ENCODE results near the gene TPRG1.
A peak's percentile ranks its signal among the peaks of the same experiment; 100 is the strongest.

The TPRG1 gene

DNA sequence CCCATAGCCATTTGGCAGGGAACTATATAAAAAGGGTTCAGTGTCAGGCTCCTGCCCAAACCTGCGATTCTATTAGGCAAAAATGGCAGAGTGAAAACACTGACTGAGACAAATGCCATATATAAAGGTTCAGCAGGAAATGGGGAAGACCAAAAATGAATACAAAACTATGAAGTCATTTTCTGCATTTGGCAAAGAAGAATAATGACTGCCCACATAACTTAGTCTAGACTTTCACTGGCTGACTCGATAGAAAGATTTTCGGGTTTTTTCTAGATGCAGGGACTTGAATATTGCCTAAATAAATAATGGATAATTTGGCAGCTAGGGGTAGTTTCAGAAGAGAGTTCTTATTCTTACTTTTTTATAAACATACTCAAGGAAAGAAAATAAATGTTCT lies 178.0 kb downstream of the TPRG1 start:
- DNase-seq (ENCODE audit: low read depth in 1 of 2, low spot score in 1 of 2) = no peak

DNA sequence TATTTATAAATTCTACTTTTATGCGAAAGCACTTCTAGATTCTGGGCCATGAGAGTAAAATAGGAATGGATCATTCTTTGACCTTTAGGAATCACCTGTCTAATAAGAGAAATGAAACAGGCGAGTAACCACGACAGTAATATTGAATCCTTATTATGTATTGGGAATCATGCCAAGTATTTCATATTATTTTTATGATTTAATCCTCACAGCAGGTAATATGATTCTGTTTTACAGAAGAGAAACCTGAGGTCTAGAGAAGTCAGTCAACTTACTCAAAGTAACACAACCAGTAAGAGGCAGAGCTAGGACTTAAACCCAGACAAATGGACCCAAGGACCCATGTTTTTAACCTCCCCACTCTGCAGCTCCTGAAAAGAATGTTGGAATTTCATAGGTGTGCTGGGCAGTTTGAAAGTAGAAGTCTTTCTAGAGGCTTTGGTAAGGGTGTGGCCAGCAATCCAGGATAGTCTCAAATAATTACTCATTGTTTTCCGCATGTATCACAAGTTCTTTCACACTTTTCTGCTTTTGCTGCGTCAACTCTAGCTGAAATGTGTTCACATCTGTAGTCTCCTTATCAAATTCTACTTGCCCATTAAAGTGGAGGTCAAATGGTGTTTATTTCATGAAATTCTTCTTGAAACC lies 181.7 kb downstream of the TPRG1 start:
- no peak for DNase-seq (ENCODE audit: low read depth in 1 of 2, low spot score in 1 of 2)

DNA sequence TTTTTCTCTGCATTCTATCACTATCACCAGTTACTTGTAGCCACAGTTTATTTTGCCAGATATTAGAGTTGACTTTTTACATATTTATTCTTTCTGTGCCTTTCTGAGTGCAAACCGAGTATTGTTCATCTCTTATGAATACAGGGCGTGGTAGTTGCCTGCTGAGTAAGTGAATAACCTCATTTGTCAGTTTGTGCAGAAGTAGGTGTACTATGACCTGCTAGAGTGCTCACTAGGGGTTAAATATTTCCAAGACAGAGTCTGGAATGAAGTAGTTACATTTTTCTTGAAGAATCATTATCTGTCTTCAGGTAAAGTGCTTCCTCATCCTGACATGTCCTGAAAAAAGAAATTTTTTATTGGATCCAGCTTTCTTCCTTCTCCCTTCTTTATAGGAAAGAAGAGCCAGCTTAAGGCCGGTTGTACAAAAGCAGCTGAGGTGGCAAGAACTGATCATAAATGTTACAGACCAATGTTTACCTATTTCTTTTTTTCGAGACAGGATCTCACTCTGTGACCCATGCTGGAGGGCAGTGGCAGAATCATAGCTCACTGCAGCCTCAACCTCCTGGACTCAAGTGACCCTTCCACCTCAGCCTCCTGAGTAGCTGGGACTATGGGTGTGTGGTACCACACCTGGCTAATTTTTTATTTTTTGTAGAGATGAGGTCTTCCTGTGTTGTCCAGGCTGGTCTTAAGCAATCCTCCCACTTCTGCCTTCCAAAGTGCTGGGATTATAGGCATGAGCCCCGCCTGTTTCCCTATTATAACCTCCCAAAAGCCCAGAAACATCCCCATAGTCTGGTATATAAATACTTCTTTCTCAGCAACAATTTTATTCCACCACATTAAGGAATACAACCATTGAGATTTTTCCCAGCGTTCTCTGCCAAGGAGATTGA lies 182.5 kb downstream of the TPRG1 start:
- DNase-seq (ENCODE audit: low read depth in 1 of 2, low spot score in 1 of 2) = no peak

DNA sequence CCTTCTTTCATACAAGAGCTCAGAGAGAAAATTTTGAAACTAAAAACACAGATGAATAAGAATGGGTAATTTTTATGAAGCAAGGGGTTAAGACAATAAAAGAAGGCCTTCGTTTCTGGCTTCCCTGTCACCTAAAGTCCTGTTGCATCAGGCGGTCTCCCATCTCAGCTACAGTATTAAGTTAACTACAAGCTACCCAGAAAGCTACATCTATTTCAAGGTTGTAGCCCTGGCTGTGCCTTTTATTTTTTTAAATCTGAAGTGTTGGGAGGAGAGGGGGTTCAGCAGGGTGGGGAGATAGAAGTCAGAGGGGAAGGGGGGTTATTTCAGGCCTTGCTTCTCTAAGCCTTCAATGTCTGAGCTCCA lies 183.3 kb downstream of the TPRG1 start:
- no peak for DNase-seq (ENCODE audit: low read depth in 1 of 2, low spot score in 1 of 2)

DNA sequence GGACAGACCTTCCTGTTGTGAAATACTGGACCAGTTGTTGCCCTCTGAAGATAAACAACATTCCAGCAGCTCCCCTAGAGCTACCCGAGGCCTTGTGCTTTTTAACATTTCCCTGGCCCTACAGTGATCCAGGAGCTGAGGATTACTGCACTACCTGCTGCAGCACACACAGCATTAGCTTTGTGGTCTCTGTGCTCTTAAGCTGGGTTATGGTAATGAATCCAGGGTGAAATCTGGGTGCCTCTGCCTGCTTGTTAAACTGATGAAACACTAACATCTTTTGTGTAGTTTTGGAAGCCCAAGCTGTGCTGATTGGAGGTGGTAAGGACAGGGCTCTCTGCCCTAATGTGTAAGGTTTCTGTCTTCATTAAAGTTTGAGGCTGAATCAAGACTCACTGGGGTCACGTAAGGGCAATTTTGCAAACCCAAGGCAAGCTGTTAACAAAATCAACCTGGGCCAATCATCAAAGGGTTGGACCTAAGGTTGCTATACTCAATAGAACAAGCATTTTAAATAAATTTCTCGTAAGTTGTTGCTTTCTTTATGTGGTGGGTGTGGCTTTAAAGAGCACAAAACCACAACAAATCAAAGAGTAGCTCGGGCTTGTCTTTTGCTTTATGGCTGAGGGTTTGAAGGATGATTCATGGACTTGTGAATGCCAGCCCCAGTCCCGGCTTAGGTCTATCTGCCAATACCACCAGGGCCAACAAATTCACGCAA lies 183.9 kb downstream of the TPRG1 start:
- peak in 1 of 2 donors; percentile 29 for DNase-seq (ENCODE audit: low read depth in 1 of 2, low spot score in 1 of 2)

DNA sequence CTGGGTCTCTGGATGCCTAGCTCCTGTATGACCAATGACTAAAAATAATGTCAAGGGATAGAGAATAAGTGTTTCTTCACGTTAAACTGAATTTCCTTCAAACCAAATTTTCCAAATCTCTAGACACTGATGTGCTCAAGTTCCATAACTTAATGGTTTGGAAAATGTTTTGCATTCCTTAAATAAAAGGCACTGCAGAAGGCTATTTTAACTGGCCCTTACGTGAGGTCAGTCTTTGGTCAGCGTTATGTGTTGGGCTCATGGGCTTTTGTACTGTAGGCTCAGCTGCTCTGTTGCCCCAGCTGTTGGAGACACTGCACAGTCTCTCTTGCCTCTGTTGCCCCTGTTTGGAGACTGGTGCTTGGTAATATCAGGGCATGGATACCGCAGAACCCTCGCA lies 188.5 kb downstream of the TPRG1 start:
- no peak for DNase-seq (ENCODE audit: low read depth in 1 of 2, low spot score in 1 of 2)

DNA sequence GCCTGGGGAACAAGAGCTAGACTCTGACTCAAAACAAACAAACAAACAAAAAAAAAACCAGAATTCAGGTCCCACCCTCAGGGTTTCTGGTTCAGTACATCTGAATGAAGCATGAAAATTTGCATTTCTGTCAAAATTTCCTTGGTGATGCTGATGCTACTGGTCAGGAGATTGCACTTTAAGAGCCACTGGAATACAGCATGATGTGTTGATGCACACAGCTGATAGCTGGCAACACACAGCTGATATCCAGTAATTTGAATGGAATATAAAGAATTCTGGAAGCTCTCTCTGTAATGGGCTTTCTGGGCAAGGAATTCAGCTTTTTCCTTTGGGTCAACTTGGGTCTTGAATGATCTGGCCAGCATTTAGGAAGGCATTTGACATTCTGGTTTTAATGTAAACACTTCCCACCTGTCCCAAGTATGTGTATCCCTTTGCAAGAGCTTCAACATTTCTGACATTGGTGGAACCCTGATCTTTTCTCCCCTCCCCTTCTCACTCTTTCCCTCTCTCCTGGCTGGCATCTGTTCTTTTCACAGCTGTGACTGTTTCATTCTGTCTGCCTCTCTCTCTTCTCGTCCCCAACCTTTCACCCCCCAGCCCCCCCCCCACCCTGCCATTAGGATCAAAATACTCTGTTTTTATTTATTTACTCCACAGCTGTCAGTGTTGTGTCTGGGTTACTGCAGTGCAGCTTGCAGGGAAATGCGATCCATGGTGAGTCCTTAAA lies 189.5 kb downstream of the TPRG1 start:
- DNase-seq (ENCODE audit: low read depth in 1 of 2, low spot score in 1 of 2) = no peak

DNA sequence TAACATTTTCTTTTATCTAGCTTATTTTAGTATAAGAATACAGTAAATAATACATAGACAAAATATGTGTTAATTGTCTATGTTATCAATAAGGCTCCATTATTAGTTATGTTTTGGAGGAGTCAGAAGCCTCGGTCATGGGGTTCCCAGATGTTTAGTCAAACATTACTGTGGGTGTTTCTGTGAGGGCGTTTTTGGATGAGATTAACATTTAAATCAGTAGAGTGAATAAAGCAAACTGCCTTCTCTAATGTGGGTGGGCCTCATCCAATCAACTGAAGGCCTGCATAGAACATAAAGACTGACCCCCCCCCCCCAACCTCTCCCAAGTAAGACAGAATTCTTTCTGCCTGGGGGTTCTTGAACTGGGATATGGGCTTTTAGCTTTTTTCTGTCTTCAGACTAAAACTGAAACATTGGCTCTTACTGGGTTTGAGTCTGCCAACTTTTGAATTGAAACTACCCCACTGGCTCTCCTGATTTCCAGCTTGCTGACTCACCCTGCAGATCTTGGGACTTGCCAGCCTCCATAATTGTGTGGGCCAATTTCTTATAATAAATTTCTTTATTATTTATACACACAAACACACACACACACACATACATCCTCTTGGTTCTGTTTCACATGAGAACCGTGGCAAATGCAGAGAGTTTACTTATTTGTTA lies 192.0 kb downstream of the TPRG1 start:
- DNase-seq (ENCODE audit: low read depth in 1 of 2, low spot score in 1 of 2) = no peak

DNA sequence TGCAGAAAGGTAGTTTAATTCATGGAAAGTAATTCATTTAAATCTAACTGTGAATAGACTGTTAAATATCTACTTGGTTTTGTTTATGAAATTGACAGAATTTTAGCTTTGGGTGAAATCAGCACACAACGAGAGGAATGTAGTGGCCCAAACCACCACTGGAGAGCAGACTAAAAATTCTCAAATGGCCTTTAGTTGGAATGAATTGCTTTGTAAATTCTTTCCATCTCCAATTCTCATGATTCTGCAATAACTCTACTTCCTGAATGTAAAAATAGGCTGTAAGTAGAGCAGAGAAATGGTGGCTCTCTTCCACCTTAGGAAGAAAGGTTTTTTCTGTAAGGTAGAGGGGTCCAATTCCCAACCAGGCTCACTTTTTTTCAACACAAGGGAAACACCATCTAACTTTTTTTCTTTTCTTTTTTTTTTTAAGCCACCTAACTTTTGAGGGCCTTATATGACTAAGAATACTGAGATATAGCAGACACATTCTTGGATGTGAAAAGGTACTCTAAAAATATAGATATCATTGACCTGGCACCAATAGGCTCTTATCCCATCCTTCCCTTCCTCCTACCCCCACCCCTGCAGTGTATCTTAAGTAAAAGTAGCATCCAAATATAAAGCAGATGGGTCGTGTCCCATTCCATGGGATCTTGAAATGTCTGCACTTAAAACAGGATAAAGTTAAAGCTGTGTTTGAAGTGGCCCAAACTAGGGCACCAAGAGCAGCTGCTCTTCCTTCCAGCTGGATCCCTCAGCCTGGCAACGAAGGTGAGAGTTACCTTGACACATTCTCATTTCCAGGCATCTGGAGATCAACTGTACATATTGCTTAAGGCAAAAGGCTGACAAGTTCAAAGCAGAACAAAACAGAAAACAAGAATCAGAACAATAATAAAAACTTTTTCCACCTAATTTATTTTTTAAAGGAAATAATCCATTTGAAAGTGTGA lies 194.1 kb downstream of the TPRG1 start:
- no peak for DNase-seq (ENCODE audit: low read depth in 1 of 2, low spot score in 1 of 2)

DNA sequence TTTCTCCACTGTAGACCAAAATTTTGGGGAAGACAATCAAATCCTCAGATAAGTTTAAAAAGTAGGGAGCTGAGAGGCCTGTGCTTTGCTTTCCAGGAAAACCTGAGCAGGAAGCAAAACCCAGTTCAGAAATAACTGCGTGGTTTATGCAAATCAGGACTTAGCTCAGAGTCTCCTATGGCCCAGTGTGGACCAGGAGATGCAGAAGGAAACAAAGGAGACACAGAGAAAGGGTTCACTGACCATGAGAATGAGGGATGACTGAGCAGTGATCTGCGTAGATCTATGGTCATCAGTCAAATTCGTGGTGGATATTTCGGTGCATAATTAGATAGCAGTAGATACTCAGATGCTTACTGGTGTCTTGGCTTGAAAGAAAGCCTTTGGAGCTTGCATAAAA lies 196.6 kb downstream of the TPRG1 start:
- no peak for DNase-seq (ENCODE audit: low read depth in 1 of 2, low spot score in 1 of 2)

DNA sequence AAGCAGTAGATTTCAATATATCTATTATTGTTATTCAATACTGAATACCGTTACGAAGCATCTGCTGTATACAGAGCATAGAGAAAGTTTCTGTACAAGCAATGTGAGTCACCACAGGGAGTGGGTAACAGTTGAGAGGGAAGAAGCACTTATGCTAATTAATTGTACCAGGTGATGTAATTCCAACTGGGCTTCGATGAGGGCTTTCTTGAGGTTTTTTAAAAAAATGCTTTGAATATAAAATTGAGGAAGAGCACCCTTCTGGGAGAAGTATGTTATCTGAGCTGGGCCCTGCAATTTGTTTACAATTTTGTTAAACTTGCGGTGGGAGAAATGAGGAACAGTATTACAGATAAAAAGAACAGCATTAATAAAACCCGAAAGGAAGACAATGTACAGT lies 197.9 kb downstream of the TPRG1 start:
- DNase-seq (ENCODE audit: low read depth in 1 of 2, low spot score in 1 of 2) = no peak

DNA sequence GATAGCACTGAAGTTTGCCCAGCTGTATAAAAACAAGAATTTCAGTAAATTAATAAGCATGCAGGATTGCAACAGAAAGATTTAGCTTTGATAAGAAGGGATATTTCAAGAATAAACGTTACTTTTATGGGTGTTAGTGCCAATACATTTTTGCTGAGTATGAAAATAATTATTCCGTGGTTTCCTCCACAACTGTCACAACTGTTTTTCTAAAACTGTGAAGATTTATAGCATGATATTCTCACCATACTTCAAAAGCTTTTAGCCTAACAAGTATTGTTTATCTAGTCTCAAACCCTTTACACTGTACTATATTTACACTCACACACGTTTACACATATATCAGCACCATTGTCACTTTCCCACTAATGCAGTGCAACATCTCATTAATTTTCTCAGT lies 200.5 kb downstream of the TPRG1 start:
- DNase-seq (ENCODE audit: low read depth in 1 of 2, low spot score in 1 of 2) = no peak
